ENCODE data around the gene GTSE1. TPM values are rescaled to one million over a fixed set of nuclear protein-coding genes. Genes with fewer than 3 reads are reported as not detected.

GTSE1 gene
- total RNA-seq, 1 donor from 2014 or later: 29.7 TPM

GRCh38 chr22:46286006-46286405 is 10.7 kb upstream of the GTSE1 start:
- Histone ChIP-seq H3K4me1 (no peaks in the 10 kb centered on the region), H3K27ac (no peak overlapping the region), H3K27me3 (no peaks in the 10 kb centered on the region), H4K20me1 (ENCODE audit: low read depth) (no peaks in the 10 kb centered on the region), H2AFZ (replicated peaks) (no peak overlapping the region), H3K79me2 (ENCODE audit: low read depth) (no peaks in the 10 kb centered on the region), H3K4me3 (no peak overlapping the region), H3K36me3 (no peaks in the 10 kb centered on the region), H3K4me2 (no peak overlapping the region), H3F3A (ENCODE audit: low read depth) (no peaks in the 10 kb centered on the region), H3K9me3 (ENCODE audit: low read depth) (no peaks in the 10 kb centered on the region), H3K9ac (no peak overlapping the region)
- TF ChIP-seq CTCF (IDR thresholded peaks at IDR 0.05) (no peak), EZH2 (IDR thresholded peaks at IDR 0.05) (no peak), EZH2phosphoT487 (IDR thresholded peaks at IDR 0.05) (no peak)
- Mint-ChIP-seq H3K4me3 (no peak overlapping the region), H3K9me3 (no peaks in the 10 kb centered on the region), H3K4me1 (no peaks in the 10 kb centered on the region), H3K36me3 (peaks cover 6% of the 10 kb centered on the region), H3K27me3 (ENCODE audit: insufficient read depth, low read depth) (peaks cover 2% of the 10 kb centered on the region), H3K27ac (no peak overlapping the region)
- DNase-seq (ENCODE audit: low spot score): no peak

GRCh38 chr22:46286941-46287872 is 9.5 kb upstream of the GTSE1 start:
- no peaks in the 10 kb centered on the region for H3K4me1 Mint-ChIP-seq
- Histone ChIP-seq H3K4me1 (no peaks in the 10 kb centered on the region), H2AFZ (replicated peaks) (no peak overlapping the region), H3K79me2 (ENCODE audit: low read depth) (no peaks in the 10 kb centered on the region), H3F3A (ENCODE audit: low read depth) (no peaks in the 10 kb centered on the region), H3K27ac (no peak overlapping the region), H3K4me2 (no peak overlapping the region), H3K27me3 (no peaks in the 10 kb centered on the region), H3K9me3 (ENCODE audit: low read depth) (no peaks in the 10 kb centered on the region), H3K9ac (no peak overlapping the region), H3K4me3 (no peak overlapping the region), H4K20me1 (ENCODE audit: low read depth) (no peaks in the 10 kb centered on the region), H3K36me3 (no peaks in the 10 kb centered on the region)
- TF ChIP-seq CTCF (IDR thresholded peaks at IDR 0.05) (no peak), EZH2phosphoT487 (IDR thresholded peaks at IDR 0.05) (no peak), EZH2 (IDR thresholded peaks at IDR 0.05) (no peak)
- H3K4me3 Mint-ChIP-seq: no peak overlapping the region
- no peak for DNase-seq (ENCODE audit: low spot score)
- H3K36me3 Mint-ChIP-seq: peaks cover 6% of the 10 kb centered on the region
- H3K27me3 Mint-ChIP-seq (ENCODE audit: insufficient read depth, low read depth): peaks cover 2% of the 10 kb centered on the region
- no peak overlapping the region for H3K27ac Mint-ChIP-seq
- H3K9me3 Mint-ChIP-seq: no peaks in the 10 kb centered on the region

GRCh38 chr22:46287873-46288751 is 8.6 kb upstream of the GTSE1 start:
- no peaks in the 10 kb centered on the region for H3F3A ChIP-seq (ENCODE audit: low read depth)
- no peak overlapping the region for H3K4me2 ChIP-seq
- no peaks in the 10 kb centered on the region for H3K36me3 ChIP-seq
- no peaks in the 10 kb centered on the region for H3K27me3 ChIP-seq
- H4K20me1 ChIP-seq (ENCODE audit: low read depth): no peaks in the 10 kb centered on the region
- Mint-ChIP-seq H3K27me3 (ENCODE audit: insufficient read depth, low read depth) (peaks cover 4% of the 10 kb centered on the region), H3K4me3 (no peak overlapping the region), H3K27ac (no peak overlapping the region), H3K9me3 (no peaks in the 10 kb centered on the region), H3K36me3 (peaks cover 10% of the 10 kb centered on the region), H3K4me1 (peaks cover 2% of the 10 kb centered on the region)
- no peaks in the 10 kb centered on the region for H3K4me1 ChIP-seq
- no peak overlapping the region for H2AFZ ChIP-seq (replicated peaks)
- TF ChIP-seq EZH2phosphoT487 (IDR thresholded peaks at IDR 0.05) (no peak), CTCF (IDR thresholded peaks at IDR 0.05) (no peak)
- no peak for DNase-seq (ENCODE audit: low spot score)
- H3K4me3 ChIP-seq: no peak overlapping the region
- no peaks in the 10 kb centered on the region for H3K9me3 ChIP-seq (ENCODE audit: low read depth)
- H3K27ac ChIP-seq: no peak overlapping the region
- no peak overlapping the region for H3K9ac ChIP-seq
- H3K79me2 ChIP-seq (ENCODE audit: low read depth): no peaks in the 10 kb centered on the region
